DOHH2 (cell line): ENCODE results near the gene CCNF.

Source experiments
- CTCF ChIP-seq: fragments of 200-600 bp; sonication (generic); IDR thresholded peaks from one replicate; pipeline ENCODE4 v1.5.1; 2014; ENCODE audit warnings: antibody characterized with exemption, mild to moderate bottlenecking, low read depth, low read length; ENCODE audit not compliant: poor library complexity, severe bottlenecking
- EZH2phosphoT487 ChIP-seq: fragments of 200-600 bp; sonication (generic); IDR thresholded peaks from 2 replicates; pipeline ENCODE4 v1.6.1; 2017; ENCODE audit warnings: borderline replicate concordance, mild to moderate bottlenecking, antibody characterized with exemption, low read length, moderate library complexity, mixed read lengths

- no peak for TF ChIP-seq CTCF
- no peak for TF ChIP-seq EZH2phosphoT487
These were observed 64.4 kb downstream of the CCNF start for GRCh38 chr16:2493605-2494004.
